Thyroid gland (tissue), 4 donors: ENCODE measurements around the gene ERG. TPM values are rescaled to one million over a fixed set of nuclear protein-coding genes. Genes with fewer than 3 reads are reported as not detected.

Source experiments
- DNase-seq, 2 donors: peaks; one replicate each; pipeline ENCODE4 v3.0.0-alpha.2; 2019
- H3K27ac ChIP-seq, 3 donors: fragments of 200-600 bp; sonication (generic); 1 replicate in 2 of 3; 2 replicates in 1 of 3; pipeline ENCODE4 v1.5.1; 2016 to 2019; ENCODE audit warnings: mild to moderate bottlenecking in 1 of 3, moderate library complexity in 1 of 3
- H3K27me3 ChIP-seq: fragments of 200-600 bp; sonication (generic); one replicate; pipeline ENCODE4 v1.5.1; 2019
- H3K36me3 ChIP-seq, 2 donors: fragments of 200-600 bp; sonication (generic); one replicate each; pipeline ENCODE4 v1.5.1; 2016 to 2019
- H3K4me1 ChIP-seq, 2 donors: fragments of 200-600 bp; sonication (generic); one replicate each; pipeline ENCODE4 v1.5.1; 2017 to 2019
- H3K4me3 ChIP-seq, 3 donors: fragments of 200-600 bp; sonication (generic); replicated peaks in 1 of 3; 1 replicate in 2 of 3; 2 replicates in 1 of 3; pipeline ENCODE4 v1.5.1; 2016; ENCODE audit warnings: mild to moderate bottlenecking in 1 of 3
- H3K9me3 ChIP-seq: fragments of 200-600 bp; sonication (generic); one replicate; pipeline ENCODE4 v1.5.1; 2017
- POLR2A ChIP-seq, 2 donors: fragments of 450-650 bp; IDR thresholded peaks; one replicate each; pipeline ENCODE4 v1.6.1; 2017; ENCODE audit warnings: antibody characterized with exemption in 2 of 2, mild to moderate bottlenecking in 2 of 2, moderate library complexity in 1 of 2
- WGBS, 2 donors: methylation state at CpG; one replicate each; pipeline ENCODE4 v1.1.5; 2017; 5-methylcytosine and 5-hydroxymethylcytosine counted together
- intact Hi-C: fragments of 100-400 bp; cut with DNase I; formaldehyde crosslinking; loops from one replicate; pipeline ENCODE4 v1.15.1; 2023
- total RNA-seq, 4 donors: library from RNA; depleted of rRNA; stranded (reverse); fragments of >200 nt; gene quantifications; one replicate each; pipeline ENCODE4 v1.2.3, GENCODE V29; 2016
- TF ChIP-seq, protein P1 (sequence below), 6 experiments: fragments of 200-600 bp in 3 of 6; fragments of 450-650 bp in 3 of 6; sonication (generic) in 3 of 6; IDR thresholded peaks; one replicate each; pipeline ENCODE4 v1.5.1; 2016 to 2019; ENCODE audit warnings: antibody characterized with exemption in 6 of 6, mild to moderate bottlenecking in 2 of 6, inconsistent platforms in 1 of 6, moderate library complexity in 1 of 6

The ERG gene
- total RNA-seq, 4 donors from 2014 or later = 9.9 to 25.1 (median 18.2) TPM

DNA sequence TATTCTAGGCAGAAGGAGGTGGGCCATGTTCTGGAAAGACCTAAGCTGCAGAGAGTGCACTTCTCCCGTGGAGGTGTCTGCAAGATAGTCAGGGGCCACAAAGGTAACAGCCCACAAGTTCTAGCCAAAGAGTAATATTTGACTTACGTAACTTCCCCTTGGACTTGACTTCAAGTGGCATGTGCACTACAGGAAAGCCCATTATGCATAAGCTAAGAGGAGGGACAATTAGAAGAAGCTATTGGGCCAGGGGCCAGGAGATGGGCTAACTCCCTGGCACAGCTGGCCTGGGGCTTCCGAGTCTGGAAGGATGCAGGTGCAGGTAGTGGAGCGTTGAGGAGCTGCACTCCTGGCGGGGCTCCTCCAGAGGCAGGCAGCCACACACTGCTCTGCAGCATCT, 58.3 kb downstream of the ERG start:
- no peaks in the 10 kb centered on the region for H3K27me3 ChIP-seq
- H3K4me1 ChIP-seq = no peaks in the 10 kb centered on the region
- 50 to 63% methylated on average over 3 to 5 of the region's 5 CpGs for WGBS, 2 donors
- intact Hi-C loops = no loop called here
- H3K4me3 ChIP-seq = no peak overlapping the region
- no peak for DNase-seq
- no peaks in the 10 kb centered on the region for H3K9me3 ChIP-seq
- H3K36me3 ChIP-seq = no peaks in the 10 kb centered on the region
- TF ChIP-seq, protein P1, sequence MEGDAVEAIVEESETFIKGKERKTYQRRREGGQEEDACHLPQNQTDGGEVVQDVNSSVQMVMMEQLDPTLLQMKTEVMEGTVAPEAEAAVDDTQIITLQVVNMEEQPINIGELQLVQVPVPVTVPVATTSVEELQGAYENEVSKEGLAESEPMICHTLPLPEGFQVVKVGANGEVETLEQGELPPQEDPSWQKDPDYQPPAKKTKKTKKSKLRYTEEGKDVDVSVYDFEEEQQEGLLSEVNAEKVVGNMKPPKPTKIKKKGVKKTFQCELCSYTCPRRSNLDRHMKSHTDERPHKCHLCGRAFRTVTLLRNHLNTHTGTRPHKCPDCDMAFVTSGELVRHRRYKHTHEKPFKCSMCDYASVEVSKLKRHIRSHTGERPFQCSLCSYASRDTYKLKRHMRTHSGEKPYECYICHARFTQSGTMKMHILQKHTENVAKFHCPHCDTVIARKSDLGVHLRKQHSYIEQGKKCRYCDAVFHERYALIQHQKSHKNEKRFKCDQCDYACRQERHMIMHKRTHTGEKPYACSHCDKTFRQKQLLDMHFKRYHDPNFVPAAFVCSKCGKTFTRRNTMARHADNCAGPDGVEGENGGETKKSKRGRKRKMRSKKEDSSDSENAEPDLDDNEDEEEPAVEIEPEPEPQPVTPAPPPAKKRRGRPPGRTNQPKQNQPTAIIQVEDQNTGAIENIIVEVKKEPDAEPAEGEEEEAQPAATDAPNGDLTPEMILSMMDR (IDR thresholded peaks at IDR 0.05) = no peak
- no peak for TF ChIP-seq POLR2A (IDR thresholded peaks at IDR 0.05)
- no peak overlapping the region for H3K27ac ChIP-seq

GRCh38 chr21:38439426-38439825, 58.9 kb downstream of the ERG start:
- no peak for TF ChIP-seq POLR2A (IDR thresholded peaks at IDR 0.05)
- TF ChIP-seq, protein P1 (IDR thresholded peaks at IDR 0.05) = no peak
- no peaks in the 10 kb centered on the region for H3K36me3 ChIP-seq
- no peak overlapping the region for H3K27ac ChIP-seq
- 59 to 67% methylated on average over 6 of the region's 6 CpGs for WGBS, 2 donors
- H3K27me3 ChIP-seq = no peaks in the 10 kb centered on the region
- no peak for DNase-seq
- H3K9me3 ChIP-seq = no peaks in the 10 kb centered on the region
- no peak overlapping the region for H3K4me3 ChIP-seq
- no peaks in the 10 kb centered on the region for H3K4me1 ChIP-seq
- intact Hi-C loops = no loop called here

DNA sequence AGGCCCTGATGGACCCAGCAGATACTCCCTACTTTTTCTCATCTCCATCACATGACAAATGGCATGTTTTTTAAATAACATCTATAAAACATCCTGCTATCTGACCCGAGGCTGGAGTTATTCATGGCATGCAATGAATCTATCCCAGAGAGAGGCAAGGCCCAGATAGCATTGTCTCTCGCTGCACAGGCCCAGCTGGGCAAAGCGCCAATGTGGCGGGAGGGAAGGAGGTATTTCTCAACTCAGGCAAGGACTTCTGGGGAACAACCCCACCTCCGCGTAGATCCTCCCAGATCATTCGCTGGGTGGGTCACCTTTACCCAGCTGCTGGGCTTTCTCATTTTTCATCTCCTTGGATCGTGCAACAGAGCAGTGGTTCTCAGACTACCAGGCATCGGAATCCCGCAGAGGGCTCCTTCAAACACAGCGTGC, 59.8 kb downstream of the ERG start:
- WGBS, 2 donors = 77 to 84% methylated on average over 11 of the region's 11 CpGs
- Histone ChIP-seq H3K4me1 (no peaks in the 10 kb centered on the region), H3K27me3 (no peaks in the 10 kb centered on the region), H3K9me3 (no peaks in the 10 kb centered on the region), H3K36me3 (no peaks in the 10 kb centered on the region), H3K4me3 (no peak overlapping the region), H3K27ac (no peak overlapping the region)
- intact Hi-C loops = no loop called here
- DNase-seq = no peak
- no peak for TF ChIP-seq POLR2A (IDR thresholded peaks at IDR 0.05)
- TF ChIP-seq, protein P1 (IDR thresholded peaks at IDR 0.05) = no peak

GRCh38 chr21:38436341-38436740, 61.9 kb downstream of the ERG start:
- intact Hi-C loops = no loop called here
- 84 to 85% methylated on average over 4 of the region's 4 CpGs for WGBS, 2 donors
- H3K36me3 ChIP-seq = no peaks in the 10 kb centered on the region
- no peak for DNase-seq
- H3K9me3 ChIP-seq = no peaks in the 10 kb centered on the region
- no peak for TF ChIP-seq POLR2A (IDR thresholded peaks at IDR 0.05)
- TF ChIP-seq, protein P1 (IDR thresholded peaks at IDR 0.05) = no peak
- H3K4me3 ChIP-seq = no peak overlapping the region
- H3K27me3 ChIP-seq = no peaks in the 10 kb centered on the region
- no peak overlapping the region for H3K27ac ChIP-seq
- no peaks in the 10 kb centered on the region for H3K4me1 ChIP-seq

- no peaks in the 10 kb centered on the region for H3K4me1 ChIP-seq
- intact Hi-C loops = no loop called here
Observed at GRCh38 chr21:38434913-38435533, 63.3 kb downstream of the ERG start.

More at GRCh38 chr21:38434913-38435533, 63.3 kb downstream of the ERG start:
- no peak for TF ChIP-seq POLR2A (IDR thresholded peaks at IDR 0.05)
- TF ChIP-seq, protein P1 (IDR thresholded peaks at IDR 0.05) = no peak
- WGBS, 2 donors = 44 to 45% methylated on average over 8 of the region's 8 CpGs
- Histone ChIP-seq H3K27me3 (no peaks in the 10 kb centered on the region), H3K9me3 (no peaks in the 10 kb centered on the region), H3K36me3 (no peaks in the 10 kb centered on the region), H3K27ac (no peak overlapping the region), H3K4me3 (no peak overlapping the region)
- DNase-seq = no peak
